BLaER1 treated with 17β-estradiol and CSF1 and Interleukin-3, amounts not matched to agents 10 nM and 100 nM (cell line): ENCODE measurements around the gene ENOX1.

Experiments used
- H3K27ac ChIP-seq, 11 experiments: shearing (Covaris generic); formaldehyde crosslinking; 2 replicates each; pipeline ENCODE4 v1.8.1; 2022
- H3K27me3 ChIP-seq, 11 experiments: shearing (Covaris generic); formaldehyde crosslinking; 2 replicates each; pipeline ENCODE4 v1.8.1; 2022
- H3K36me3 ChIP-seq, 11 experiments: shearing (Covaris generic); formaldehyde crosslinking; 2 replicates each; pipeline ENCODE4 v1.8.1; 2022
- H3K4me1 ChIP-seq, 10 experiments: shearing (Covaris generic); formaldehyde crosslinking; 2 replicates each; pipeline ENCODE4 v1.8.1; 2022
- H3K4me2 ChIP-seq, 11 experiments: shearing (Covaris generic); formaldehyde crosslinking; 2 replicates each; pipeline ENCODE4 v1.8.1; 2022
- H3K4me3 ChIP-seq, 10 experiments: shearing (Covaris generic); formaldehyde crosslinking; 2 replicates each; pipeline ENCODE4 v1.8.1; 2022
- H3K9ac ChIP-seq, 11 experiments: shearing (Covaris generic); formaldehyde crosslinking; 2 replicates each; pipeline ENCODE4 v1.8.1; 2022
- H3K9me3 ChIP-seq, 11 experiments: shearing (Covaris generic); formaldehyde crosslinking; replicated peaks in 1 of 11; 2 replicates each; pipeline ENCODE4 v1.8.1; 2022
- H4K20me1 ChIP-seq, 11 experiments: shearing (Covaris generic); formaldehyde crosslinking; 2 replicates each; pipeline ENCODE4 v1.8.1; 2022
- Cebpa-rat ChIP-seq, 11 experiments: shearing (Covaris generic); IDR thresholded peaks; 2 replicates each; pipeline ENCODE4 v1.8.1; 2022

The ENOX1 gene

GRCh38 chr13:43265028-43265427 lies 521.7 kb downstream of the ENOX1 start:
- H3K4me1 ChIP-seq = no peaks in the 10 kb centered on the region
- H3K4me2 ChIP-seq = no peak overlapping the region
- H3K9me3 ChIP-seq = no peaks in the 10 kb centered on the region
- no peaks in the 10 kb centered on the region for H3K36me3 ChIP-seq
- H3K27me3 ChIP-seq = no peaks in the 10 kb centered on the region
- H3K27ac ChIP-seq = no peak overlapping the region
- no peak for TF ChIP-seq Cebpa-rat (IDR thresholded peaks at IDR 0.05)
- no peaks in the 10 kb centered on the region for H4K20me1 ChIP-seq
- no peak overlapping the region for H3K9ac ChIP-seq
- H3K4me3 ChIP-seq = no peak overlapping the region

- no peaks in the 10 kb centered on the region for H3K4me1 ChIP-seq
- no peak overlapping the region for H3K9ac ChIP-seq
- no peak overlapping the region for H3K4me2 ChIP-seq
- no peak overlapping the region for H3K27ac ChIP-seq
- H3K27me3 ChIP-seq = no peaks in the 10 kb centered on the region
- H3K36me3 ChIP-seq = no peaks in the 10 kb centered on the region
- no peaks in the 10 kb centered on the region for H4K20me1 ChIP-seq
- no peaks in the 10 kb centered on the region for H3K9me3 ChIP-seq
- no peak overlapping the region for H3K4me3 ChIP-seq
- TF ChIP-seq Cebpa-rat (IDR thresholded peaks at IDR 0.05) = no peak
These were observed 522.3 kb downstream of the ENOX1 start for GRCh38 chr13:43264458-43264857.

- Histone ChIP-seq H3K9me3 (no peaks in the 10 kb centered on the region), H3K27ac (no peak overlapping the region)
- TF ChIP-seq Cebpa-rat (IDR thresholded peaks at IDR 0.05) = no peak
These were observed 523.7 kb downstream of the ENOX1 start for GRCh38 chr13:43263047-43263446.

GRCh38 chr13:43260999-43261398 lies 525.8 kb downstream of the ENOX1 start:
- H3K4me3 ChIP-seq = no peak overlapping the region
- H3K9me3 ChIP-seq = no peaks in the 10 kb centered on the region
- H3K36me3 ChIP-seq = no peaks in the 10 kb centered on the region
- H3K9ac ChIP-seq = no peak overlapping the region
- H3K4me2 ChIP-seq = no peak overlapping the region
- no peaks in the 10 kb centered on the region for H3K27me3 ChIP-seq
- H4K20me1 ChIP-seq = no peaks in the 10 kb centered on the region
- no peak overlapping the region for H3K27ac ChIP-seq
- H3K4me1 ChIP-seq = no peaks in the 10 kb centered on the region
- TF ChIP-seq Cebpa-rat (IDR thresholded peaks at IDR 0.05) = no peak

More at GRCh38 chr13:43263047-43263446, 523.7 kb downstream of the ENOX1 start:
- no peak overlapping the region for H3K9ac ChIP-seq
- H3K27me3 ChIP-seq = no peaks in the 10 kb centered on the region
- H3K4me1 ChIP-seq = no peaks in the 10 kb centered on the region
- H3K36me3 ChIP-seq = no peaks in the 10 kb centered on the region
- no peaks in the 10 kb centered on the region for H4K20me1 ChIP-seq
- H3K4me3 ChIP-seq = no peak overlapping the region
- H3K4me2 ChIP-seq = no peak overlapping the region

- no peaks in the 10 kb centered on the region for H3K36me3 ChIP-seq
- no peak for TF ChIP-seq Cebpa-rat (IDR thresholded peaks at IDR 0.05)
- H3K4me1 ChIP-seq = no peaks in the 10 kb centered on the region
- no peaks in the 10 kb centered on the region for H3K9me3 ChIP-seq
- no peak overlapping the region for H3K4me3 ChIP-seq
- H4K20me1 ChIP-seq = no peaks in the 10 kb centered on the region
- no peak overlapping the region for H3K4me2 ChIP-seq
- no peak overlapping the region for H3K9ac ChIP-seq
- H3K27ac ChIP-seq = no peak overlapping the region
- no peaks in the 10 kb centered on the region for H3K27me3 ChIP-seq
These were observed 528.0 kb downstream of the ENOX1 start for GRCh38 chr13:43258771-43259170.

- Histone ChIP-seq H3K27me3 (no peaks in the 10 kb centered on the region), H4K20me1 (no peaks in the 10 kb centered on the region), H3K27ac (no peak overlapping the region), H3K9me3 (no peaks in the 10 kb centered on the region), H3K4me3 (no peak overlapping the region), H3K4me1 (no peaks in the 10 kb centered on the region), H3K9ac (no peak overlapping the region), H3K4me2 (no peak overlapping the region), H3K36me3 (no peaks in the 10 kb centered on the region)
- no peak for TF ChIP-seq Cebpa-rat (IDR thresholded peaks at IDR 0.05)
These were observed 529.0 kb downstream of the ENOX1 start for GRCh38 chr13:43257765-43258164.

- TF ChIP-seq Cebpa-rat (IDR thresholded peaks at IDR 0.05) = no peak
These were observed 534.8 kb downstream of the ENOX1 start for GRCh38 chr13:43251961-43252360.

GRCh38 chr13:43246382-43246781 lies 540.4 kb downstream of the ENOX1 start:
- no peak overlapping the region for H3K4me2 ChIP-seq
- H3K27me3 ChIP-seq = no peaks in the 10 kb centered on the region
- no peak overlapping the region for H3K27ac ChIP-seq
- no peaks in the 10 kb centered on the region for H4K20me1 ChIP-seq
- H3K9ac ChIP-seq = no peak overlapping the region
- H3K9me3 ChIP-seq = no peaks in the 10 kb centered on the region
- no peaks in the 10 kb centered on the region for H3K36me3 ChIP-seq
- peaks cover 0 to 11% (median 0%) of the 10 kb centered on the region in 10 experiments; a peak in 8 of 20 replicates for H3K4me1 ChIP-seq
- no peak overlapping the region for H3K4me3 ChIP-seq
- TF ChIP-seq Cebpa-rat (IDR thresholded peaks at IDR 0.05) = no peak

More at GRCh38 chr13:43251961-43252360, 534.8 kb downstream of the ENOX1 start:
- Histone ChIP-seq H3K4me2 (no peak overlapping the region), H3K4me3 (no peak overlapping the region), H3K36me3 (no peaks in the 10 kb centered on the region), H3K27ac (no peak overlapping the region), H3K27me3 (no peaks in the 10 kb centered on the region), H4K20me1 (no peaks in the 10 kb centered on the region), H3K4me1 (no peaks in the 10 kb centered on the region), H3K9me3 (no peaks in the 10 kb centered on the region), H3K9ac (no peak overlapping the region)

GRCh38 chr13:43245374-43245964 lies 541.3 kb downstream of the ENOX1 start:
- Histone ChIP-seq H3K4me3 (no peak overlapping the region), H3K27me3 (no peaks in the 10 kb centered on the region), H3K9ac (no peak overlapping the region), H4K20me1 (no peaks in the 10 kb centered on the region), H3K4me1 (peaks cover 0 to 19% (median 9%) of the 10 kb centered on the region in 10 experiments; a peak in 17 of 20 replicates), H3K9me3 (no peaks in the 10 kb centered on the region), H3K4me2 (no peak overlapping the region), H3K27ac (no peak overlapping the region), H3K36me3 (no peaks in the 10 kb centered on the region)
- no peak for TF ChIP-seq Cebpa-rat (IDR thresholded peaks at IDR 0.05)

- Histone ChIP-seq H3K9me3 (no peaks in the 10 kb centered on the region), H3K27me3 (no peaks in the 10 kb centered on the region), H4K20me1 (no peaks in the 10 kb centered on the region), H3K4me3 (no peak overlapping the region), H3K36me3 (no peaks in the 10 kb centered on the region), H3K4me2 (no peak overlapping the region), H3K9ac (no peak overlapping the region), H3K27ac (no peak overlapping the region), H3K4me1 (peaks cover 0 to 22% (median 11%) of the 10 kb centered on the region in 10 experiments; a peak in 17 of 20 replicates)
- no peak for TF ChIP-seq Cebpa-rat (IDR thresholded peaks at IDR 0.05)
These were observed 542.3 kb downstream of the ENOX1 start for GRCh38 chr13:43244481-43244880.
